ENCODE results near the gene MAP7. TPM values are rescaled to one million over a fixed set of nuclear protein-coding genes. Genes with fewer than 3 reads are reported as not detected.
"Not testable (repeated sequence)": the region's sequence is repeated elsewhere in the genome, so short reads cannot be mapped to it uniquely, and the experiment has no call there.

MAP7 gene
- total and polyA plus RNA-seq, 2 experiments from 2014 or later = 0.76 to 0.79 TPM

DNA sequence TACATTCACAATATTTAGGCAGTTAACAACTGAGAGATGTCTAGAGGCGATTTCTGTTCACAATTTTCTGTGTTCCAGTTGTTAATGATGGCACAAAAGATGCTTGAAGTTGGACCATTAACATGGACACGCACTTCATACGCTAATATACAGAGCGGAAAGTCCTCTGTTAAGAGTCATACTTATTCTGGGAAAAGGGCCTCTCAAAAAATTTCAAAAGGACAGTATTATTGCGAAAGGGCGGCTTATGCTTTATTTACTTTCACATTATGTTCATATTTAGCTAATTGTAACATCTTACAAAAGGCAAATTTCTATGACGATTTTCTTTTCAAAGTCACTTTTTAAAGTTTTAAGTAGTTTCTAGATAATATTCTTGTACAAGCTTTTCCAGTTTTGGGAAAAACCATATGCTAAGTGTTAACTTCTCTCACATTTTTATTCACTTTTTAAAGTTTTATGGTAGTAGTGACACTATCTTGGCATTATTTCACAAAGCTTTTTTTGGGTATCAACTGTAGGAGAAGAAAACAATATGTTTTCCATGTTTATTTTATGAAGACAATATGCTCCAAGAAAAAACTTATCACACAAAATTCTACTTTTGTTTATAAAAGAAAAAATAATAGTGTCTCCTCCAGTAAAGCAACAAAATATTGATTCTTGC lies 62.3 kb downstream of the MAP7 start:
- peak overlapping the region; percentile 36 for H3K4me3 ChIP-seq
- H3K9ac ChIP-seq = peak overlapping the region; percentile 53
- TF ChIP-seq EZH2 (IDR thresholded peaks at IDR 0.05; ENCODE audit: insufficient read depth, poor library complexity, severe bottlenecking) (no peak), EZH2phosphoT487 (IDR thresholded peaks at IDR 0.05; ENCODE audit: insufficient read depth, low read depth) (no peak)
- H3K4me2 ChIP-seq (ENCODE audit: unreplicated experiment) = peak overlapping the region; percentile 68
- 4 to 5% methylated on average over 7 of the region's 7 CpGs for WGBS, 2 experiments (ENCODE audit: low coverage in 1 of 2, low lambda C conversion rate in 2 of 2, missing lambda C conversion rate in 2 of 2)
- in situ Hi-C loops (cut with MboI) = no loop called here
- peak; percentile 84 for DNase-seq
- no peaks in the 10 kb centered on the region for H3K27me3 ChIP-seq (replicated peaks; ENCODE audit: insufficient read depth)
- H3K4me1 ChIP-seq (ENCODE audit: insufficient read depth) = 0 out of 2 replicates have a peak, but pooled peaks cover 21% of the 10 kb centered on the region
- H3F3A ChIP-seq (ENCODE audit: insufficient read depth) = no peaks in the 10 kb centered on the region
- no peaks in the 10 kb centered on the region for H3K9me3 ChIP-seq (ENCODE audit: low read depth)
- peak overlapping the region; percentile 73 for H3K27ac ChIP-seq
- H4K20me1 ChIP-seq (ENCODE audit: insufficient read depth) = no peaks in the 10 kb centered on the region
- no peaks in the 10 kb centered on the region for H3K9me2 ChIP-seq (ENCODE audit: insufficient read depth)
- H3K36me3 ChIP-seq (ENCODE audit: low read depth) = no peaks in the 10 kb centered on the region
- peak overlapping the region; percentile 59 for H2AFZ ChIP-seq
- H3K79me2 ChIP-seq (ENCODE audit: insufficient read depth) = no peaks in the 10 kb centered on the region

DNA sequence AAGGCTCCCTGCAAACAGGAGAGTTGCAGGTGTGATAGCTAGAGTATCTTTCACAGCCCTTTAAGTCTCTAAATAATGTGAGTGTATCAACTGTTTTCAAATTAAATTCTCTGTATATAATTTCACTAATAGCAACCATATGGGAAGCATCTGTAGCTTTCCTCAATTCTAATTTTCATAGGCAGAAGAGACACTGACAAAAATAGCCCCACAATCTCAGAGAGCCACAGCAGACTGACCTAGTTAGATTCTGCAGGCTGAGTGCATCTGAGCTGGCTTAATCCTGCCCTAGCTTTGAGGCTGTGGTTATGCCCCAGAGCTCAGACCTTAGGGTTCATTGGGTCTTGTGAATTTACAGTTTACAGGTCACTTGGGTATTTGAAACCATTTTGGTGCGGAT lies 63.9 kb downstream of the MAP7 start:
- Histone ChIP-seq H3F3A (ENCODE audit: insufficient read depth) (no peaks in the 10 kb centered on the region), H3K9me2 (ENCODE audit: insufficient read depth) (no peaks in the 10 kb centered on the region), H3K4me1 (ENCODE audit: insufficient read depth) (0 out of 2 replicates have a peak, but pooled peaks cover 21% of the 10 kb centered on the region), H3K4me2 (ENCODE audit: unreplicated experiment) (no peak overlapping the region), H3K4me3 (no peak overlapping the region), H3K9ac (no peak overlapping the region), H2AFZ (no peak overlapping the region), H3K27ac (no peak overlapping the region), H3K79me2 (ENCODE audit: insufficient read depth) (no peaks in the 10 kb centered on the region), H3K9me3 (ENCODE audit: low read depth) (no peaks in the 10 kb centered on the region), H3K36me3 (ENCODE audit: low read depth) (no peaks in the 10 kb centered on the region), H4K20me1 (ENCODE audit: insufficient read depth) (no peaks in the 10 kb centered on the region), H3K27me3 (replicated peaks; ENCODE audit: insufficient read depth) (no peaks in the 10 kb centered on the region)
- TF ChIP-seq EZH2phosphoT487 (IDR thresholded peaks at IDR 0.05; ENCODE audit: insufficient read depth, low read depth) (no peak), EZH2 (IDR thresholded peaks at IDR 0.05; ENCODE audit: insufficient read depth, poor library complexity, severe bottlenecking) (no peak)
- whole genome bisulfite sequencing, 2 experiments (ENCODE audit: low coverage in 1 of 2, low lambda C conversion rate in 2 of 2, missing lambda C conversion rate in 2 of 2) = 79 to 80% methylated on average over 1 of the region's 1 CpG
- no peak for DNase-seq
- in situ Hi-C loops (cut with MboI) = no loop called here

DNA sequence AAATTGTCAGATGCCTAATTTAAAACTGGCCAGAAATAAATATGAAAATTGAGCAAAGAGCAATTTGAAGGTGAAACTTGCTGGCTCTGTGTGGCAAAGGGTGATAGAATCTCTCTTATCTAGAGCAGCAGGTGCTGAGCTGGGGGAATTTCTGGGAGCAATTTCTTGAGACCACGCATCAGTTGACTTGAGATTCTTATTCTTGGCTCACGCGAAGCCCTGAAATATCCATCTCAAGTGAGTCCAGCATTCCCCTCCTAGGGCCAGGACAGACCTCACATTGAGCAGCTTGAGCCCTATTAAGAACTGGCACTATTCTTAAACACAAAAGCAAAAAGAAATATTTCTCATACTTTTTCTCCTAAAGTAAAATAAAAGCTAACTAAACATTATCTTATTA lies 66.3 kb downstream of the MAP7 start:
- TF ChIP-seq EZH2 (IDR thresholded peaks at IDR 0.05; ENCODE audit: insufficient read depth, poor library complexity, severe bottlenecking) (no peak), EZH2phosphoT487 (IDR thresholded peaks at IDR 0.05; ENCODE audit: insufficient read depth, low read depth) (no peak)
- no peaks in the 10 kb centered on the region for H4K20me1 ChIP-seq (ENCODE audit: insufficient read depth)

DNA sequence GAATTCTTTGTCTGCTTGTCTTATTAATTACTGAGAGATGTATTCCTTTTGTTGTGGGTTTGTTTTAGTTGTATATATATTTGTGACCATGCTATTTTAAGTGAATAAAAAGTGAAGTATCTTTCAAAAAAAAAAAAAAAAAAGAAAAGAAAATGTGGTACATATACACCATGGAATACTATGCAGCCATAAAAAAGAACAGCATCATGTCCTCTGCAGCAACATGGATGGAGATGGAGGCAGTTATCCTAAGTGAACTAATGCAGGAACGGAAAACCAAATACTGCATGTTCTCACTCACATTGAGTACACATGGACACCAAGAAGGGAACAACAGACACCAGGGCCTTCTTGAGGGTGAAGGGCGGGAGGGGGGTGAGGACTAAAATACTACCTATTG lies 67.2 kb downstream of the MAP7 start:
- H3K36me3 ChIP-seq (ENCODE audit: low read depth); H3K27me3 ChIP-seq (replicated peaks; ENCODE audit: insufficient read depth): not testable (repeated sequence)

More for the DNA sequence above, 66.3 kb downstream of the MAP7 start:
- H2AFZ ChIP-seq = no peak overlapping the region
- H3F3A ChIP-seq (ENCODE audit: insufficient read depth) = no peaks in the 10 kb centered on the region
- no peak overlapping the region for H3K4me2 ChIP-seq (ENCODE audit: unreplicated experiment)
- H3K9me3 ChIP-seq (ENCODE audit: low read depth) = no peaks in the 10 kb centered on the region
- no peak overlapping the region for H3K4me3 ChIP-seq
- no peaks in the 10 kb centered on the region for H3K36me3 ChIP-seq (ENCODE audit: low read depth)
- no peaks in the 10 kb centered on the region for H3K79me2 ChIP-seq (ENCODE audit: insufficient read depth)
- H3K4me1 ChIP-seq (ENCODE audit: insufficient read depth) = 0 out of 2 replicates have a peak, but pooled peaks cover 19% of the 10 kb centered on the region
- no peak overlapping the region for H3K27ac ChIP-seq
- DNase-seq = no peak
- H3K9me2 ChIP-seq (ENCODE audit: insufficient read depth) = no peaks in the 10 kb centered on the region
- H3K9ac ChIP-seq = no peak overlapping the region
- in situ Hi-C loops (cut with MboI) = no loop called here
- WGBS, 2 experiments (ENCODE audit: low coverage in 1 of 2, low lambda C conversion rate in 2 of 2, missing lambda C conversion rate in 2 of 2) = 78 to 88% methylated on average over 3 of the region's 3 CpGs
- H3K27me3 ChIP-seq (replicated peaks; ENCODE audit: insufficient read depth) = no peaks in the 10 kb centered on the region

DNA sequence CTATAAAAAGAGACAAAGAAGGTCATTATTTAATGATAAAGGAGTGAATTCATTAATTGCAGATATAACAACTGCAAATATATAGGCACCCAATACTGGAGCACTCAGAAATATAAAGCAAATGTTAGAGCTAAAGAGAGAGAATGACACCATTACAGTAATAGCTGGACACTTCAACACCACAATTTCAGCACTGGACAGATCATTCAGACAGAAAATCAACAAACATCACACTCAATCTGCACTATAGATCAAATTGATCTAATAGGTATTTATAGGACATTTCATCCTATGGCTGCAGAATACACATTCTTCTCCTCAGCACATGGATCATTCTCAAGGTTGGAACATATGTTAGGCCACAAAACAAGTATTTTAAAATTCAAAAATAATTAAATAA lies 72.7 kb downstream of the MAP7 start:
- TF ChIP-seq EZH2 (IDR thresholded peaks at IDR 0.05; ENCODE audit: insufficient read depth, poor library complexity, severe bottlenecking) (no peak), EZH2phosphoT487 (IDR thresholded peaks at IDR 0.05; ENCODE audit: insufficient read depth, low read depth) (no peak)
- H3K9me3 ChIP-seq (ENCODE audit: low read depth) = no peaks in the 10 kb centered on the region
- no peaks in the 10 kb centered on the region for H3K36me3 ChIP-seq (ENCODE audit: low read depth)
- H3K27ac ChIP-seq = no peak overlapping the region
- no peaks in the 10 kb centered on the region for H3F3A ChIP-seq (ENCODE audit: insufficient read depth)
- no peaks in the 10 kb centered on the region; the same call in 1 of the 2 replicates for H3K4me1 ChIP-seq (ENCODE audit: insufficient read depth)
- H2AFZ ChIP-seq = no peak overlapping the region
- no peaks in the 10 kb centered on the region for H3K9me2 ChIP-seq (ENCODE audit: insufficient read depth)
- H3K4me2 ChIP-seq (ENCODE audit: unreplicated experiment) = no peak overlapping the region
- H4K20me1 ChIP-seq (ENCODE audit: insufficient read depth) = no peaks in the 10 kb centered on the region
- H3K27me3 ChIP-seq (replicated peaks; ENCODE audit: insufficient read depth) = no peaks in the 10 kb centered on the region
- H3K79me2 ChIP-seq (ENCODE audit: insufficient read depth) = no peaks in the 10 kb centered on the region
- in situ Hi-C loops (cut with MboI) = no loop called here
- H3K4me3 ChIP-seq = no peak overlapping the region
- no peak for DNase-seq
- H3K9ac ChIP-seq = no peak overlapping the region

More for the DNA sequence above, 67.2 kb downstream of the MAP7 start:
- in situ Hi-C loops (cut with MboI); H3K9ac ChIP-seq; H3K9me3 ChIP-seq (ENCODE audit: low read depth); H2AFZ ChIP-seq; H3F3A ChIP-seq (ENCODE audit: insufficient read depth); H3K9me2 ChIP-seq (ENCODE audit: insufficient read depth); H4K20me1 ChIP-seq (ENCODE audit: insufficient read depth); H3K27ac ChIP-seq; H3K4me2 ChIP-seq (ENCODE audit: unreplicated experiment); H3K79me2 ChIP-seq (ENCODE audit: insufficient read depth); H3K4me3 ChIP-seq; DNase-seq: not testable (repeated sequence)
- WGBS, 2 experiments (ENCODE audit: low coverage in 1 of 2, low lambda C conversion rate in 2 of 2, missing lambda C conversion rate in 2 of 2) = 64 to 80% methylated on average over 2 of the region's 2 CpGs
- 0 out of 2 replicates have a peak, but pooled peaks cover 11% of the 10 kb centered on the region for H3K4me1 ChIP-seq (ENCODE audit: insufficient read depth)

All from GM23248 (cell line).